NCI-H146 (cell line): ENCODE results near the gene TBX6.
"Not testable (repeated sequence)": the region's sequence is repeated elsewhere in the genome, so short reads cannot be mapped to it uniquely, and the experiment has no call there.

ENCODE experiments used
- DNase-seq: peaks from one replicate; lab custom pipeline; 2025; lab: John Stamatoyannopoulos, UW

TBX6 gene

DNA sequence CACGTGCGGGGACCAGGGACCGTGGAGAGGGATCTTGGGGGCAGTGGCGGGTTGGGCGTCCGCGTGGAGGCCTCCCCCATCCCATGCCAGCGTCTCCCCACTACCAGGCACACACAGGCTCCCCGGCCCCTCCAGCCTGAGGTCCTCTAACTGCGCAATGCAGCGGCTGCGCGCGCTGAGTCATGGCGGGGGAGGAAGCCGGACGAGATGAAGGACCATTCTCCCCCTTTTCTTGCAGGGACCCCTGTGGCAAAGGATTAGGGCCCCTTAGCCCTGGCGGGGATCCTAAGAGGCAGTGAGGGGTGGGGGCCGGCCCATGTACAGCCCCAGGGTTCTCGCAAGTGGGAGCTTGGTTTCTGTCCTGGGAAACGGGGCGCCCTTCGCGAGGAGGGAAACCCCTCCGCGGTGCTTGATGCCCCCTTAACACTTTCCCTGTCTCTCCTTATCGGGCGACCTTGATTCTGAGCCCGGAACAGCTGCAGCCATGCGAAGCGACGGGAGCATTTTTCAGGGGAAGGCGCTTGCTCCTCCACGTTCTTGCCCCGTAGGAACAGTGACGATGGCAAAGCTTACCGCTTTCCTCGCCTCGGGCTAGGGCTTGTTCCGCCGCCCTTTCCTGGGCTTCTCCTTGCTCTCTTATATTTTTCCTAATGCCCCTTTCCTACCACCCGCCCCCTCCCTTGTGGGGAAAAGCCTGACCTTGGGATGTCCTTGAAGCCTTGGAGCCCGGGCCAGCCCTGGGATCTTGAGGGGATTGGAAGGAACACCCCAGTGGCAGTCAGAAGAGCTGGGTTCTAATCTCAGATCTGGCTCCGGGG, 25.6 kb downstream of the TBX6 start:
- peak; percentile 30 for DNase-seq

DNA sequence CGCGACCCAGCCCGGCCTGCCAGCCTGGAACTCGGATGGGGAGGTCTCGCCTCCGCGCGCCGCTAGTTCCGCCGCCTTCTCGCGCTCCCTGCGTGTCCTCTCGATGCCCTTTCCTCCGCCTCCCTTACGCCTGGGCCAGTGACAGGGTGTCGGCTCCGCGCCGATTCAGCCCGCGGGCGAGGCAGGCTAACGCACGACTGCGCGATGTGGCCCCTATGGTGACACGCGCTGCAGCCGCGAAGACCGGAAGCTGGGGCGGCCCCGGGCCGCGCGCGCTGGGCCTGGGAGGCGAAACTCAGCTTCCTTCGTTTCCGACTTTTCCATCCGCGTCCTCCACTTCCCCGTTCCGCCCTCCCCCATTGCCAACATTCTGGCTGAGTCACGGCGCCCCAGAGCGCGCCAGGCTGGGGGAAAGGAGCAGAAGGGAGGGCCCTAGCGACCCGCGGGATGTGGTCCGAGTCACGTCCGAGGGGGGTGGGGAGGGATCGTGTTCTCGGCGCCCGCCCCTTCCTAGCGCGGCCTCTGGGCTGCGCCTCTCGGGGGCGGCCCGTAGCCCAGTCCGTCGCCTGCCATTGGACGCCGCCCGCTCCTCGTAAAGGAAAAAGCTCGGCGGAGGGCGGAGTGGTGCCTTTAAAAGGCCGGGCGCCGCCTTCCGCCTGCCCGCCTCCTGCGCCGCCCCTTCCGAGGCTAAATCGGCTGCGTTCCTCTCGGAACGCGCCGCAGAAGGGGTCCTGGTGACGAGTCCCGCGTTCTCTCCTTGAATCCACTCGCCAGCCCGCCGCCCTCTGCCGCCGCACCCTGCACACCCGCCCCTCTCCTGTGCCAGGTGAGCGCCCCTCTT, 26.4 kb downstream of the TBX6 start, which contains the start of gene ALDOA:
TSS of gene ALDOA (plus strand) at position 659 of the 841 bp plus-strand sequence. CDS start 1,138 bp downstream, outside the sequence.
- DNase-seq = peak; percentile 99

DNA sequence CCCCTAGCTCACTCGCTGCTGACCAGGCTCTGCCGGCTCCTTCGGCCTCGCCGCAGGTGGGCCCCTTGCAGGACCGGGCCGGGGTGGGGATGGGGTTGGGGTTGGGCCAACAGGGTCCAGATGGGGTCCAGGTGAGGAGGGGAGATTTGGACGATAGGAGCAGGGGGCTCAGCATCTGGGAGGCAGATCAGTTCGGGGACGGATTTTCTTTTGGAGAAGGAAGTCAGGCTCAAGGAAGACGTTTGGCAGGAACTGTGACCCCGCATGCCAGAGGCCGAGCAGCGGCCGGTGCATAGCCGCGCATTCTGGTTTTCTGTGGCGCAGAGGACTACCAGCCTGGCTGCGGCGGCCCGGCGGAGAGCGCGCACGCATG, 27.0 kb downstream of the TBX6 start:
- DNase-seq = no peak

DNA sequence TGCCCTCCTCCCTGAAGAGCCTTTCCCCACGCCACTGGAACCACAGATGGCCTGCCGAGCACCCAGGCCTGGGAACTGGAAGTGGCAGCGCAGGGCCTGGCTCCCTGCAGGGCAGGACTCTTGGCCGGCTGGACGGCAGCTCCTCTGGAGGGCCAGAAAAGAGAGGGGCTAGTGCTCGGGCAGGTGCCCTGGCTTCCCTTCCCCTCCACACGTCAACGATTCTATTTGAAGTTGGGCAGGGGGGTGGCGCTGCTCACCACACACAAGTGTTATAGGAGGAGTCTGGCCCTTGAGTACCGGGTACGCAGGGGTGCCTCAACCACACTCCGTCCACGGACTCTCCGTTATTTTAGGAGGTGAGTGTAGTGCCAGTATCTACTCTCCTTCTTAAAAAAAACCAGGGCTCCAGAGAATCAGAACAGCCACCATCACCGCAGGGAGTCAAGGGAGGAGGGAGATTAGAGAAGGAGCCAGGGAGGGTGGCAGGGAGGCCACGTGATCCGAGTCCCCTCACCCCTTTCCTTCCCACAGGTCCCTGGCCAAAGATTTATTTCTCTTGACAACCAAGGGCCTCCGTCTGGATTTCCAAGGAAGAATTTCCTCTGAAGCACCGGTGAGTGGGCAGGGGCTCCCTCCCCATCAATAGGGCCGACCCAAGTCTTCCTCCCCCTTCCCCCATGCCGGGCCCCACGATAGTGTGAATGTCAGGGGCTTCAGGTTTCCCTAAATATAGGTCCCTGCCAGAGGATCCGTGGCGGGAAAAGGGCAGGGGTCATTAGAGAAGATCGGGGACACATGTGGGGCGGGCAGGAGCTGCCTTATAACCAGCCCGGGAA, 27.6 kb downstream of the TBX6 start:
- DNase-seq = peak; percentile 87

DNA sequence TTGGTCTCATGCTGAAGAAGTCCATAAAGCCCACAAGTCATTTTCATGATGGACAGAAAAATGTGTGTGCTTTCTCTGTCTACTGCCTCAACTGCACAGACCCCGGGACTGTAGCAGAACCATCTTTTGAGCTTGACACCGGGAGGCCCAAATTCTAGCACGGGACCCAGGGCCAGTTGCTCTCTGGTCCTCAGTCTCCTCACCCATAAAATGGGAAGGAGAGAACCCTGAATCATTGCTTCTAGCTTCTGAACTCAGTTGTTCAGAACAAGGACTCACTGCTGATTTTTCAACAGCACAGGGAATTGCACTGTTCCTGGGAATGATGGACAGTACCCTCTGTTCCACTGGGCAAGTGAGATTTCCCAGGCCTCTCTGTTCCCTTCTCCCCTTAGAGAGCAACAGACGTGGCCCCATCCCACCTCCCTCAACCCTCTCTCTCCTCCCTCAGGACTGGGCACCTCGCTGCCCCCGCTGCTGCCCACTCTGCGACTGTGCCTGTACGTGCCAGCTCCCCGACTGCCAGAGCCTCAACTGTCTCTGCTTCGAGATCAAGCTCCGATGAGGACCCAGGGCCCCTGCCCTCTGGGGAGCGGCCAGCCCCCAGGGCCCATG, 28.3 kb downstream of the TBX6 start:
- no peak for DNase-seq

DNA sequence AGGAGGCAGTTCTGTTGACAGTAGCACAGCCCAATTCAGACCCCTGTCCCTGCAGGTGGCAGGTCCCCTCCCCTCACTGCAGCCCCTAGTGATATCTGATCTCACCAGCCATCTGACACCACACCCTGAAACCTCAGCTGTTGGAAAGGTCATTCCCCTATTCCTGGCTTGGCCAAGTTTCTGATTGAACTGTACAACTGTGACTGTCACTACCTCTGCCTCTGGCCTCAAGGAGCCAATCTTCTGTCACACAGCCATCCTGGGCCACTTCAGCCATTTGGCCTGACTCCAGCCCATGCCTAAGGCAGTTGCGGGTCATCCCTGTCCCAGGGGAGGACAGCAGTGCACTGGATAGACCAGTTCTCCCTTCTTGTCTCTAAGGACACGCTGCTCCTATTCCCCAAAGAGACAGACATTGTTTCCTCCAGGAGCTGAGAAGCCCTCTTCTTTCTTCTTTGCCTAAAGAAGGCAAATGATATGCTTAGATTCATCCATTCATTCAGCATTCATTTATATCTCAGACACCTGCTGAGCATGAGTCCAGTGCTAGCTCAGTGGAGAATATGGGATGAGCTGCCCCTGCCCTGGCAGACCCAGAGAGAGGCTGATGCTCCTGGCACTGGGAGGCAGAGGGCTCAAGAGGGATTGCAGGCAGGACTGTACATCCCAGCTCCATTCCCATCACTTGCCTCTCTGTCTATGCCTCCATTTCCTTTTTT, 30.7 kb downstream of the TBX6 start:
- DNase-seq = no peak

DNA sequence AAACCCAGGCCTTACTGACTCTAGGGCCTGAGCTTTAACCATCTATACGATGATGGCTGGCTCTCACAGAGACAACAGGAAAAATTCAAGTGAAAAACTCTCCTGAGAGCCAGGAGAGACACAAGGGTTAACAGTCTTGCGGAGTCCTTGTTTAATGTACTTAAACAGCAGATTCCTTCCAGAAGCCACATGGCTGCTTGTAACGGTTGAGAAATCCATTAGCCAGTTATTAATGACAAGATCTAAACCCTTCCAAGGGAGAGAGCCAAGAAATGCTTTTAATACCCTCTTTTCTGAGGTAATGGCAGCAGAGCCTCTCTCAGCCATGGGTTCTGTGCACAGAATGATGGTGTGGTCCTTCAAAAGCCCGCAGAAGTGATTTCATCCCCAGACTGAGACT, 31.4 kb downstream of the TBX6 start:
- DNase-seq = no peak

DNA sequence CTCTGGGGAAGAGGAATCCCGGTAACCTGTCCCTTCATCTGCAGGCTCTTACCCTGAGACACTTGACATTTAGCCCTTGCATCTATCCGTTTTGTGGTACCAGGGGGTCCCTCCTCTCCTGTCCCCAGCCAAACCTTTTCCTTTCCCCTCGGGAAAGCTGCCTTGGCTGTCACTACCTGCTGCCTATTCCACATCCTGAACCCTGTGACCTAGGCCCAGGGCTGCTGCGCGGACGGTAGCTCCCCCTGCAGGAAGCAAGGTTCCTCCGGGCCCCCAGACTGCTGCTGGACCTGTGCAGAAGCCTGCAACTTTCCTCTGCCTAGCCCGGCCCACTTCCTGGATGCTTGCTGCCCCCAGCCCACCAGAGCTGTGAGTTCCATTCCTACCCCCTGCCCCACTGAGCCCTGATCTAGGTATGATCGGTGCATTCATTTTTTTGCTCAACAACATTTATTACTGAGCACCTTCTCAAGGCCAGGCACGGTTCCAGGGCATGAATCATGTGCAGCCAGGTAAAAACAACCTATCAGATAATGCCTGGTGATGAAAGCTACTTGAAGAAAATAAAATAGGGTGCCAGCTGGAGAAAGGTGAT, 36.7 kb downstream of the TBX6 start:
- DNase-seq = no peak

DNA sequence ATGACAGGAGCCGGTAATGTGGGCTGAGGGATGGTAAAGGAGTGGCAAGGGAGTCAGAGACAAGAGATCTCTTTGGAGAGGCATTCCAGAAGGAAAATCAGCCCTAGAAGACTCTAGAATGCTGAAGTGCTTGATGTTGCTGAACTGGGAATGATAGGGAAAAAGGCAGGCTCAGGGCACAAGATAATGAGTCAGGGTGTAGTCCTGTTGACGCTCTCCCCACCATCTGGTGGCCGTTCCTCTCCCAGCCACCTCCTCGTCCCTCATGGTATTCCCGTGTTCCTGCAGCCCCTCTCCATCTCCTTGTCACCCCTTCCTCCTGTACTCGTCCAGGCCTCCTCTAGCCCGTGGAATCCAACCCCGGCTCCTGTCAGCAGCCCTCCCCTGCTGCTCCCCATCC, 37.3 kb downstream of the TBX6 start:
- DNase-seq = no peak

DNA sequence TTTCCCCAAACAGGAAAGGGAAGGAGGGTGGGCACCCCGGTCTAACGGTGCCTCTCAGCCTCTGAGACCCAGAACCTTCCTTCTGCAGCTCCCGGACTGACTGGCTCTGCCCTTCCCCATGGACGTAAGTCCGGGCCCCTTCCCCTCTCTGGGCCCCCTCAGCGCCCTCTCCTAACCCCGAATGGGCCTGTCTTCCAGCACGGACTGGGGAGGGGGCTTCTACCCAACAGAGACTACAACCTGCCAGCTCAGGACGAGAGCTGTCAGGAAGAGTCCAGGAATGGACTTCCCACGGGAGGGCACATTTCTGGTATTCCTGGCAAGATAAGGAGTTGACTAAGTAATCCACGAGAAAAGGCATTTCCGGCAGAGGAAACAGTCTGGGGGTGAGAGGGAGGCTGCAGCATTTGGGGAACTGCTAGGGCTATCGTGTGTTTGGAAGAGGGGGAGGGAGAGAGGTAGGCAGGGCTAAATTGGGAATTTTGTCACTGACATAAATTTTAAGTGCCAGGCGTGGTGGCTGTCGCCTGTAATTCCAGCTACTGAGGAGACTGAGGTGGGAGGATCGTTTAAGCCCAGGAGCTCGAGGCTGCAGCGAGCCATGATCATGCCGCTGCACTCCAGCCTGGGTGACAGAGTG, 38.2 kb downstream of the TBX6 start:
- DNase-seq = peak; percentile 61

DNA sequence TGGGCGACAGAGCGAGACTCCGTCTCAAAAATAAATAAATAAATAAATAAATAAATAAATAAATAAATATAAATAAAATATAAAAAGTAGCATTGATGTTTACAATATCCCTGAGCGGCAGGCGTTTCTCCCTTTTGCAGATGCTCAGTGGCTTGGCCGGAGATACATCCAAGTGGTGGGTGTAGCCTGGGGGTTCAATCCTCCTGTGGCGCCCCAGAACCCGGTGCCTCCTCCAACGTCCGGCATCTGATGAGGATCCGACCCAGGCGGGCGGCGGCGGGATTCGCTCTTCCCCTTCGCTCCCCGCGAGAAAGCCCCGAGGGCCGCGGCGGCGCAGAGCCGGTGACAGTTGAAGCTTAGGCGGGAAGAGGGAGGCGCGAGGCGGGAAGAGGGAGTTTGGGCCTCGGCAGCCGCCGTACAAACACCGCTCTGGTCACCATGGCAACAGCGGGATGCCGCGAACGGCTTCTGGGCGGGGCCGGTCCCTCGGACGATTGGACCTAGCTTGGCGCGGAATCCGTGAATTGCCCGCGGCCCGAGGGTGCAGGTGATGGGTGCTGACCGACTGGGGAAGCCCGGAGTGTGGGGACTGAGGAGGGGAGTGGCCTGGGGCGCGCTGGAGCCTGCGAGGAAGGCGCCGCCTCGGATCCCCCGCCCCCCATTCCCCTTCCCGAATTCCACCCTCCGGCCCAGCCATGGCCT, 38.9 kb downstream of the TBX6 start:
- DNase-seq = peak; percentile 98

DNA sequence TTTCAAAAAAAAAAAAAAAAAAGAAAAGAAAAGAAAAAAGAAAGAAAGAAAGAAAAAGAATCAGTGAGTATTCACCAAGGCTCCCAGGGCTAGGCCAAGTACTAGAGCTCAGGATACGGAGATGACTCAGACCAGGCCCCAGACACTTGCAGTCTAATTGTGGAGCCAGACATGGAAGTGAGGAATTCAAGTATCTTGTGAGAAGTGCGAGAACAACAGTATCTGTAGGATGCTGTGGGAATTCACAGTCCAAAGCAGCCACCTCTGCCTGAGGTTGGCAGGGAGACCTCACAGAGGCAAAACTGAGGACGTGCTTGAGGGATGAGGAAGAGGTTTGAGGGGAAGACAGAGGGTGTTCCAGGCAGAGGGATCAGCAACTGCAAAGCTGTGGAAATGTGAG, 40.2 kb downstream of the TBX6 start:
- no peak for DNase-seq

DNA sequence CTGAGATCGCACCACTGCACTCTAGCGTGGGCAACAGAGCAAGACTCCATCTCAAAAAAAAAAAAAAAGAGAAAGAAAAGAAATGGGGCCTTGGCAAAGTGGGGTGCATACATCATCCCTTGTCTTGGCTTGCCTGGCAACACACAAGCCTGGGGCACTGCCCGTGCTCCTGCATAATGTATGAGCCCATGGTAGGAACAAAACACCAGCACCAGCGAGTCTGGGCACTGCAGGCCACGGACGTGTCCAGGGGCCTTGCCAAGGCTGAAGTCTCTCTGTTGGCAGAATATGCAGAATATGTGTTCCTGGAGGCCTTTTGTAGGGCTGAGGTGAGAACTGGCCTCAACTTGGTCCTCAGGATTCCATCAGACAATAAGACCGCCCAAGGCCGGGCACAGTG, 41.9 kb downstream of the TBX6 start:
- no peak for DNase-seq

DNA sequence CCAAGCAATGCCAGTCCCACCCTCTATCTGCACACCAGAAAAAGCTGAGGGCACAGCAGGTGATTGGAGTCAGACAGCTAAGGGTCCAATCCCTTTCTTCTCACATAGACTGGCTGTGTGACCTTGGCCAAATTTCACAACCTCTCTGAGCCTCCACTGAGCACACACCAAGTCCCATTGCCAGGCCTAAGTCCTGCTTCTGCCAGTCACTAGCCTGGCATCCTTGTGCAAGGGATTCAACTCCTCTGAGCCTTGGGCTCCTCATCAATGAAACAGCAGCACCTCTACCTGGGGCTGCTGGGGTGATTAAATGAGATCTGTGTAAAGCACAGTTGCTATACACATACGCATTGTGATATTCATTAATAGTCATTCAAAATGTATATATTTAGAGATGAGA, 45.1 kb downstream of the TBX6 start:
- DNase-seq = no peak

DNA sequence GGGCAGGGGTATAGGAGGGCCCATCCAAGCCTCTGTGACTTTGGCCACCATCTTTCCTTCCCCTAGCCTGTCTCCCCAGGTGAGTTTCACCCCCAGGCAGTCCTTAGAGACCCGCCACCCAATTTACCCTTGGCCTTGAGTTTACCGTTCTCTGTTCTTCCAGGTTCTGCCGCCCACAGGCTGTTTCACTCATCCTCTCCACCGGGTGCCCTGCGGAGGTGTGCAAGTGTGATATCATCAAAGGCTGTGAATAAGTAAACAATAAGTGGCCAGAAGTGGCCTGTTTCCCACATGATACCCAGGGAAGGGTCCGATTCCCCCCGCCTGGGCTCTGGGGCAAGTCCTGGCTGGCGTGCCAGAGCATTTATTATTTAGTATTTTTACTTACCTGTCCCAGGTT, 45.5 kb downstream of the TBX6 start:
- DNase-seq = no peak

DNA sequence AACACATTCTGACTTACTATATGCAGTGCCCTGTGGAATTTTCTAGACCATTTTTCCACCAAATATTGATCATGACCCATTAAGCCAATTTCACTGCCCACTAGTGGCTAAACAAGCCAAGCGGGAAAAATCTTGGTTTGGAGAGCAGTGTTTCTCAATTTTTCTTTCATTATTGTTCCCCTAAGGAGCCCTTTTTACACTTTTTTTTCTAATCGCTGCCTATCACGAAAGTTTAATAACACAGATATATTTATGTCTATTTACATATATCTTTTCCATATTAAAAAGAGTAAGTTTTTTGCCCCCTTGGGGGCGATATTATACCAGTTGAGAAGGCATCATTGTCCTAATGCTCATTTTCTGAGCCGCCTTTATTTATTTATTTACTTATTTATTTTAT, 49.9 kb downstream of the TBX6 start:
- no peak for DNase-seq

DNA sequence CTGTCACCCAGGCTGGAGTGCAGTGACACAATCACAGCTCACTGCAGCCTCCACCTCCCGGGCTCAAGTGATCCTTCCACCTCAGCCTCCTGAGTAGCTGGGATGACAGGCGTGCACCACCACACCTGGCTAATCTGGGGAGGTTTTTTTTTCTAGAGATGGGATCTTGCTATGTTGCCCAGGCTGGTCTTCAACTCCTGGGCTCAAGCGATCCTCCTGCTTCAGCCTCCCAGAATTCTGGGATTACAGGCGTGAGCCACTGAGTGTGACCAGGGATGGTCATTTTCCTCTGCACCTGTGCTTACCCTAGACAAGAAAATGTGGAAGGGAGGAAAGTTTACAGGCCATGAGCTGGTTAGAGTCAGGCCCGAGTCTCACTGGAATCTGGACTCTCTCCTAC, 51.0 kb downstream of the TBX6 start:
- DNase-seq = not testable (repeated sequence)

DNA sequence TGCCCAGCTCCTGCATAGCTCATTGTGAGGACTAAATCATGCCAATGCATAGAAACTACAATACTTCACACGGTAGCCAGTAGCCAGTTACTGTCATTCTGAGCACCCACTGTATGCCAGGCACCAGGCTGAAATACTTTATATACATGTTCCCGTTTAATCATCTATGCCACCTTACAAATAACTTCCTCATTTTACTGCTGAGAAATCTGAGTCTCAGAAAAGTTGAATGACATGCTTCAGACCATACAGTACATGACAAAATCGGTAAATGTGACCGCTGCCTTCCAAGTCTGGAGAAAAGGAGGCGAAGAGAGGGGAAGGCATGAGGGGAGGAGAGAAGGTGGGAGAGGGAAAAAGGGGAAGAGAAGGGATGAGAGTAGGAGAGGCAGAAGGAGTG, 51.5 kb downstream of the TBX6 start:
- no peak for DNase-seq
